NCI-H2107 (cell line): ENCODE data around the gene TMEM184A.
"Not testable (repeated sequence)": the region's sequence is repeated elsewhere in the genome, so short reads cannot be mapped to it uniquely, and the experiment has no call there.

Experiments used
- DNase-seq: peaks from one replicate; lab custom pipeline; 2025; lab: John Stamatoyannopoulos, UW

Gene TMEM184A

GRCh38 chr7:1523208-1523607 lies 32.8 kb downstream of the TMEM184A start:
- no peak for DNase-seq

- DNase-seq: no peak
These were observed 34.5 kb downstream of the TMEM184A start for GRCh38 chr7:1521456-1521855.

- DNase-seq: no peak
These were observed 35.3 kb downstream of the TMEM184A start for GRCh38 chr7:1520539-1521234.

GRCh38 chr7:1519322-1519922 lies 36.6 kb downstream of the TMEM184A start:
- DNase-seq: not testable (repeated sequence)

GRCh38 chr7:1516586-1517251 lies 39.3 kb downstream of the TMEM184A start:
- DNase-seq: no peak

GRCh38 chr7:1515509-1515967 lies 40.5 kb downstream of the TMEM184A start:
- DNase-seq: not testable (repeated sequence)

- DNase-seq: no peak
These were observed 41.0 kb downstream of the TMEM184A start for GRCh38 chr7:1514995-1515401.

GRCh38 chr7:1514407-1514806 lies 41.6 kb downstream of the TMEM184A start:
- DNase-seq: no peak

GRCh38 chr7:1513657-1514095 lies 42.3 kb downstream of the TMEM184A start:
- no peak for DNase-seq

- no peak for DNase-seq
These were observed 43.0 kb downstream of the TMEM184A start for GRCh38 chr7:1512781-1513656.

GRCh38 chr7:1511444-1512422 lies 44.3 kb downstream of the TMEM184A start:
- no peak for DNase-seq

GRCh38 chr7:1510780-1511154 lies 45.2 kb downstream of the TMEM184A start:
- no peak for DNase-seq

GRCh38 chr7:1509226-1509625 lies 46.8 kb downstream of the TMEM184A start:
- DNase-seq: no peak

GRCh38 chr7:1508277-1508758 lies 47.7 kb downstream of the TMEM184A start:
- no peak for DNase-seq

GRCh38 chr7:1505731-1506550 lies 50.1 kb downstream of the TMEM184A start:
- DNase-seq: peak; percentile 68

- DNase-seq: peak; percentile 93
These were observed 51.9 kb downstream of the TMEM184A start, which contains the start of gene INTS1 for GRCh38 chr7:1503816-1504775. Gene INTS1 (minus strand): TSS chr7:1504389. CDS start chr7:1503960, 429 bp downstream.

- DNase-seq: no peak
These were observed 52.6 kb downstream of the TMEM184A start for GRCh38 chr7:1503390-1503789.

GRCh38 chr7:1502845-1503244 lies 53.2 kb downstream of the TMEM184A start:
- DNase-seq: no peak
